ENCODE data around the gene SPTBN1. TPM values are rescaled to one million over a fixed set of nuclear protein-coding genes. Genes with fewer than 3 reads are reported as not detected.

SPTBN1 gene
- total RNA-seq, 4 donors from 2014 or later = 171 to 293 (median 247) TPM

GRCh38 chr2:54461261-54461660 lies 5.1 kb downstream of the SPTBN1 start:
- TF ChIP-seq POLR2A (IDR thresholded peaks at IDR 0.05) = no peak
- TF ChIP-seq CTCF (IDR thresholded peaks at IDR 0.05) = no peak
- Histone ChIP-seq H3K9me3 (no peaks in the 10 kb centered on the region), H3K27ac (peak overlapping the region in 1 of 4 donors; percentile 27), H3K4me3 (no peak overlapping the region), H3K4me1 (peaks cover 0 to 14% (median 5%) of the 10 kb centered on the region in 4 donors), H3K27me3 (no peaks in the 10 kb centered on the region), H3K36me3 (no peaks in the 10 kb centered on the region)
- no peak for DNase-seq

- Histone ChIP-seq H3K9me3 (no peaks in the 10 kb centered on the region), H3K27ac (peak overlapping the region in 1 of 4 donors; percentile 9), H3K27me3 (no peaks in the 10 kb centered on the region), H3K4me3 (no peak overlapping the region), H3K4me1 (no peaks in the 10 kb centered on the region), H3K36me3 (no peaks in the 10 kb centered on the region)
- no peak for DNase-seq
- no peak for TF ChIP-seq POLR2A (IDR thresholded peaks at IDR 0.05)
- no peak for TF ChIP-seq CTCF (IDR thresholded peaks at IDR 0.05)
These were observed 8.2 kb downstream of the SPTBN1 start for GRCh38 chr2:54464341-54464740.

GRCh38 chr2:54465143-54465542 lies 9.0 kb downstream of the SPTBN1 start:
- Histone ChIP-seq H3K4me3 (no peak overlapping the region), H3K27me3 (no peaks in the 10 kb centered on the region), H3K9me3 (no peaks in the 10 kb centered on the region), H3K4me1 (no peaks in the 10 kb centered on the region), H3K27ac (peak overlapping the region in 1 of 4 donors; percentile 9), H3K36me3 (no peaks in the 10 kb centered on the region)
- no peak for DNase-seq
- TF ChIP-seq POLR2A (IDR thresholded peaks at IDR 0.05) = no peak
- TF ChIP-seq CTCF (IDR thresholded peaks at IDR 0.05) = no peak

- no peaks in the 10 kb centered on the region for H3K36me3 ChIP-seq
- no peak overlapping the region for H3K4me3 ChIP-seq
- H3K27me3 ChIP-seq = no peaks in the 10 kb centered on the region
- H3K9me3 ChIP-seq = no peaks in the 10 kb centered on the region
- DNase-seq = no peak
- TF ChIP-seq POLR2A (IDR thresholded peaks at IDR 0.05) = no peak
- TF ChIP-seq CTCF (IDR thresholded peaks at IDR 0.05) = no peak
- peak overlapping the region in 1 of 4 donors; percentile 67 for H3K27ac ChIP-seq
- no peaks in the 10 kb centered on the region for H3K4me1 ChIP-seq
These were observed 10.7 kb downstream of the SPTBN1 start for GRCh38 chr2:54466870-54467269.

- no peak for TF ChIP-seq POLR2A (IDR thresholded peaks at IDR 0.05)
- TF ChIP-seq CTCF (IDR thresholded peaks at IDR 0.05) = no peak
- Histone ChIP-seq H3K36me3 (no peaks in the 10 kb centered on the region), H3K4me1 (no peaks in the 10 kb centered on the region), H3K27me3 (no peaks in the 10 kb centered on the region), H3K4me3 (no peak overlapping the region), H3K27ac (peak overlapping the region in 1 of 4 donors; percentile 24), H3K9me3 (no peaks in the 10 kb centered on the region)
- no peak for DNase-seq
These were observed 12.5 kb downstream of the SPTBN1 start for GRCh38 chr2:54468673-54469072.

- H3K9me3 ChIP-seq = no peaks in the 10 kb centered on the region
- no peak for DNase-seq
- H3K4me3 ChIP-seq = no peak overlapping the region
- TF ChIP-seq CTCF (IDR thresholded peaks at IDR 0.05) = no peak
- TF ChIP-seq POLR2A (IDR thresholded peaks at IDR 0.05) = no peak
- peak overlapping the region in 2 of 4 donors; percentile 20 to 35 for H3K27ac ChIP-seq
- H3K36me3 ChIP-seq = no peaks in the 10 kb centered on the region
- no peaks in the 10 kb centered on the region for H3K27me3 ChIP-seq
- H3K4me1 ChIP-seq = no peaks in the 10 kb centered on the region
These were observed 13.4 kb downstream of the SPTBN1 start for GRCh38 chr2:54469484-54470053.
